ENCODE data around the gene AFF1. TPM values are rescaled to one million over a fixed set of nuclear protein-coding genes. Genes with fewer than 3 reads are reported as not detected.

Gene AFF1
- polyA plus RNA-seq, 1 donor (not counting 4 experiments of a cell fraction or from before 2014, with no cell fraction given): 14.4 TPM

DNA sequence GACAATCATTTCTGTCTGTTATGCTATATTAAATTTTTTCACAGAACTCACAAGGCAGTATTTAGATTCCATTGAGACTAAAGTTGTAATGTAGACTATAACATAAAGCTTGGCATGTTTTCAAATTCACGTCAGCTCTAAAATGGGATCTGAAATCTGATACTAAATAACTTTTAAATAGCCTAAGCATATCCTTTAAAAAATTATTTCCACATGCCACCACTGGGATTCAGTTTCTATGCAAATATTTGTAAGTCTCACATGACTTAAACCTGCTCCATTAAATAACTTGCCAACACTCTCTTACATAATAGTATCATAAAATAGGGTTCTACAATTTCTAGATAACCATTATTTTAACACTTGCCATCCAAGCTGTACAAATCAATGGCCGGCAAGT, 253.2 kb downstream of the AFF1 start:
- FAIRE-seq: no peak

DNA sequence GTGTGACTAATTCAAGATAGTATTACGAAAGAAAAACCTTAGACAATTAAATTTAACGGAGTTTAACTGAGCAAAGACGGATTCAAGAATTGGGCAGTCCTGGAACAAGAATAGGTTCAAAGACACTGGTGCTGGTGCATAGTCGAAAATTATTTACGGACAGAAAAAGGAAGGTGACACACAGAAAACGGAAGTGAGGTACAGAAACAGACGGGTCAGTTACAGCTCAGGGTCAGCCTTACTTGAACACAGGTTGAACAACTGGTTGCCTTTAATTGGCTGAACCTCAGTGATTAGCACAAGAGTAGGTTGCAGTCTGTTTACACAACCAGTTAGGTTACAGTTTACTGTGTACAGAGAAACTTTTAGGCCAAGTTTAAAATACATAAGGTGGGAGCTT, 254.1 kb downstream of the AFF1 start:
- H3K9me3 ChIP-seq (ENCODE audit: control insufficient read depth, low read depth, low read length): no peaks in the 10 kb centered on the region
- H3K9ac ChIP-seq (ENCODE audit: control insufficient read depth, extremely low read depth, insufficient read depth, low read length): no peak overlapping the region
- no peak overlapping the region for H3K27ac ChIP-seq (ENCODE audit: control insufficient read depth, insufficient read depth, low read length)
- no peaks in the 10 kb centered on the region for H4K20me1 ChIP-seq (ENCODE audit: control insufficient read depth, extremely low read depth, insufficient read depth, low read length)
- no peaks in the 10 kb centered on the region for H3K79me2 ChIP-seq (ENCODE audit: control insufficient read depth, insufficient read depth, low read length)
- H3K4me2 ChIP-seq (ENCODE audit: control insufficient read depth, extremely low read depth, insufficient read depth, low read depth, low read length): no peak overlapping the region
- dilution Hi-C loops (cut with MboI; ENCODE audit: extremely low pct_ligation_motif_present, low sequenced_read_pairs): no loop called here
- no peak overlapping the region for H2AFZ ChIP-seq (ENCODE audit: control insufficient read depth, low read length)
- FAIRE-seq (no peak), DNase-seq (ENCODE audit: low read depth, low spot score) (no peak)
- no peaks in the 10 kb centered on the region for H3K4me1 ChIP-seq (ENCODE audit: control insufficient read depth, extremely low read depth, insufficient read depth, low read length)
- no peaks in the 10 kb centered on the region for H3K36me3 ChIP-seq (ENCODE audit: control insufficient read depth in 2 of 2, extremely low read depth in 1 of 2, insufficient read depth in 2 of 2, low read length in 2 of 2)
- no peaks in the 10 kb centered on the region for H3K27me3 ChIP-seq (ENCODE audit: control insufficient read depth, extremely low read depth, insufficient read depth, low read length)
- H3K9me1 ChIP-seq (ENCODE audit: control insufficient read depth, extremely low read depth, insufficient read depth, low read length): no peaks in the 10 kb centered on the region
- no peak for TF ChIP-seq EZH2 (IDR thresholded peaks at IDR 0.05; ENCODE audit: low read length)
- TF ChIP-seq, protein P1, sequence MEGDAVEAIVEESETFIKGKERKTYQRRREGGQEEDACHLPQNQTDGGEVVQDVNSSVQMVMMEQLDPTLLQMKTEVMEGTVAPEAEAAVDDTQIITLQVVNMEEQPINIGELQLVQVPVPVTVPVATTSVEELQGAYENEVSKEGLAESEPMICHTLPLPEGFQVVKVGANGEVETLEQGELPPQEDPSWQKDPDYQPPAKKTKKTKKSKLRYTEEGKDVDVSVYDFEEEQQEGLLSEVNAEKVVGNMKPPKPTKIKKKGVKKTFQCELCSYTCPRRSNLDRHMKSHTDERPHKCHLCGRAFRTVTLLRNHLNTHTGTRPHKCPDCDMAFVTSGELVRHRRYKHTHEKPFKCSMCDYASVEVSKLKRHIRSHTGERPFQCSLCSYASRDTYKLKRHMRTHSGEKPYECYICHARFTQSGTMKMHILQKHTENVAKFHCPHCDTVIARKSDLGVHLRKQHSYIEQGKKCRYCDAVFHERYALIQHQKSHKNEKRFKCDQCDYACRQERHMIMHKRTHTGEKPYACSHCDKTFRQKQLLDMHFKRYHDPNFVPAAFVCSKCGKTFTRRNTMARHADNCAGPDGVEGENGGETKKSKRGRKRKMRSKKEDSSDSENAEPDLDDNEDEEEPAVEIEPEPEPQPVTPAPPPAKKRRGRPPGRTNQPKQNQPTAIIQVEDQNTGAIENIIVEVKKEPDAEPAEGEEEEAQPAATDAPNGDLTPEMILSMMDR (optimal IDR thresholded peaks at IDR 0.05 in 1 of 3, IDR thresholded peaks at IDR 0.05 in 1 of 3, conservative IDR thresholded peaks at IDR 0.05 in 1 of 3; ENCODE audit: extremely low read depth in 1 of 3, insufficient read depth in 2 of 3, low read length in 3 of 3): no peak
- no peak overlapping the region for H3K4me3 ChIP-seq (ENCODE audit: control insufficient read depth in 2 of 3, extremely low read depth in 1 of 3, insufficient read depth in 2 of 3, low read depth in 1 of 3, low read length in 3 of 3)

More for the DNA sequence above, 253.2 kb downstream of the AFF1 start:
- Histone ChIP-seq H3K9me3 (ENCODE audit: control insufficient read depth, low read depth, low read length) (no peaks in the 10 kb centered on the region), H2AFZ (ENCODE audit: control insufficient read depth, low read length) (no peak overlapping the region), H3K4me3 (ENCODE audit: control insufficient read depth in 2 of 3, extremely low read depth in 1 of 3, insufficient read depth in 2 of 3, low read depth in 1 of 3, low read length in 3 of 3) (no peak overlapping the region), H3K9ac (ENCODE audit: control insufficient read depth, extremely low read depth, insufficient read depth, low read length) (no peak overlapping the region), H3K36me3 (ENCODE audit: control insufficient read depth in 2 of 2, extremely low read depth in 1 of 2, insufficient read depth in 2 of 2, low read length in 2 of 2) (no peaks in the 10 kb centered on the region), H3K79me2 (ENCODE audit: control insufficient read depth, insufficient read depth, low read length) (no peaks in the 10 kb centered on the region), H3K9me1 (ENCODE audit: control insufficient read depth, extremely low read depth, insufficient read depth, low read length) (no peaks in the 10 kb centered on the region), H3K27ac (ENCODE audit: control insufficient read depth, insufficient read depth, low read length) (no peak overlapping the region), H3K27me3 (ENCODE audit: control insufficient read depth, extremely low read depth, insufficient read depth, low read length) (no peaks in the 10 kb centered on the region), H3K4me2 (ENCODE audit: control insufficient read depth, extremely low read depth, insufficient read depth, low read depth, low read length) (no peak overlapping the region), H4K20me1 (ENCODE audit: control insufficient read depth, extremely low read depth, insufficient read depth, low read length) (no peaks in the 10 kb centered on the region), H3K4me1 (ENCODE audit: control insufficient read depth, extremely low read depth, insufficient read depth, low read length) (no peaks in the 10 kb centered on the region)
- no peak for DNase-seq (ENCODE audit: low read depth, low spot score)
- dilution Hi-C loops (cut with MboI; ENCODE audit: extremely low pct_ligation_motif_present, low sequenced_read_pairs): no loop called here
- no peak for TF ChIP-seq EZH2 (IDR thresholded peaks at IDR 0.05; ENCODE audit: low read length)
- TF ChIP-seq, protein P1 (optimal IDR thresholded peaks at IDR 0.05 in 1 of 3, IDR thresholded peaks at IDR 0.05 in 1 of 3, conservative IDR thresholded peaks at IDR 0.05 in 1 of 3; ENCODE audit: extremely low read depth in 1 of 3, insufficient read depth in 2 of 3, low read length in 3 of 3): no peak

Other genes with a start within 250 kb of the AFF1 start
- 26.2 to 28.6 TPM (median 27.7 TPM) in 3 replicates for gene SLC10A6, start 85.6 kb upstream of the AFF1 start, polyA plus RNA-seq
- gene C4orf36, start 42.6 kb upstream of the AFF1 start, polyA plus RNA-seq: 1.0 to 4.0 TPM (median 1.2 TPM) in 3 replicates

Measured in keratinocyte (primary cell).